K562 (cell line): ENCODE data around the gene NT5DC4. TPM values are rescaled to one million over a fixed set of nuclear protein-coding genes. Genes with fewer than 3 reads are reported as not detected.

Experiments used
- ATAC-seq: fragments of 200-7000 bp; cut with Tn5 transposase; 3 replicates; pipeline ENCODE4 v1.9.1; 2020; ENCODE audit warnings: moderate library complexity
- BruUV-seq: library from RNA; stranded (reverse); fragments of 400-500 nt; replicated peaks from 2 replicates; lab custom pipeline; 2021; lab: Mats Ljungman, UMichigan
- CTCF ChIA-PET: fragments of 300-600 bp; formaldehyde crosslinking; extraction: SDS; loops from one replicate; lab custom pipeline; 2021; ENCODE audit warnings: low intra/inter-chr PET ratio; lab: Yijun Ruan, JAX
- POLR2A ChIA-PET: fragments of 300-600, 350-650 bp; sonication (Branson Sonifier 250); formaldehyde crosslinking; extraction: SDS; loops from one replicate; lab custom pipeline; 2021; ENCODE audit warnings: antibody characterized with exemption, inconsistent platforms; lab: Yijun Ruan, JAX
- DNase-seq, 4 experiments: peaks; one replicate each; pipeline versions ENCODE4 v3.0.0 to v3.0.0-alpha.2; 2011 to 2018; ENCODE audit warnings: low spot score in 3 of 4, mixed read lengths in 3 of 4; ENCODE audit errors: extremely low read depth in 1 of 4
- FAIRE-seq: peaks from 2 replicates; lab custom pipeline; 2011; peaks lifted over from hg19 to GRCh38; lab: Jason Lieb, UNC
- H2AFZ ChIP-seq: 2 replicates; pipeline ENCODE4 v1.6.0; 2011; ENCODE audit warnings: low read depth, low read length, control low read depth, inconsistent platforms
- H3K27ac ChIP-seq: fragments of 200-600 bp; 3 replicates; pipeline ENCODE4 v1.8.0; 2011; ENCODE audit warnings: low read depth, mild to moderate bottlenecking, control low read depth, inconsistent platforms, low read length, moderate library complexity, mixed read lengths; ENCODE audit errors: extremely low read depth
- H3K27me3 ChIP-seq, 2 experiments: fragments of 300-600 bp in 1 of 2; 2 replicates in 1 of 2; 3 replicates in 1 of 2; pipeline versions ENCODE4 v1.6.0 to v1.8.0; 2011; ENCODE audit warnings: inconsistent platforms in 2 of 2, low read length in 2 of 2, mild to moderate bottlenecking in 1 of 2, mixed read lengths in 1 of 2, moderate library complexity in 1 of 2; ENCODE audit not compliant: control insufficient read depth in 2 of 2, insufficient read depth in 2 of 2
- H3K36me3 ChIP-seq: fragments of 300-600 bp; 3 replicates; pipeline ENCODE4 v1.8.0; 2011; ENCODE audit warnings: mild to moderate bottlenecking, low read length, inconsistent platforms; ENCODE audit not compliant: control insufficient read depth, insufficient read depth
- H3K4me1 ChIP-seq, 2 experiments: fragments of 200-600 bp in 1 of 2; replicated peaks in 1 of 2; 2 replicates in 1 of 2; 3 replicates in 1 of 2; pipeline versions ENCODE4 v1.5.1 to v1.8.0; 2011; ENCODE audit warnings: inconsistent platforms in 2 of 2, low read length in 2 of 2, mild to moderate bottlenecking in 1 of 2, mixed read lengths in 1 of 2, moderate library complexity in 1 of 2; ENCODE audit not compliant: control insufficient read depth in 2 of 2, insufficient read depth in 2 of 2
- H3K4me2 ChIP-seq: 2 replicates; pipeline ENCODE4 v1.6.1; 2011; ENCODE audit warnings: low read length, control low read depth, inconsistent platforms, mixed read lengths; ENCODE audit not compliant: insufficient read depth
- H3K4me3 ChIP-seq: fragments of 200-600 bp; sonication (generic), shearing (Covaris generic); 2 replicates; pipeline ENCODE4 v1.5.1; 2016; ENCODE audit warnings: control low read depth, inconsistent platforms
- H3K79me2 ChIP-seq: fragments of 200-600 bp; 3 replicates; pipeline ENCODE4 v1.8.0; 2011; ENCODE audit warnings: low read length, inconsistent platforms; ENCODE audit not compliant: control insufficient read depth, insufficient read depth
- H3K9ac ChIP-seq, 2 experiments: 2 replicates each; pipeline versions ENCODE4 v1.6.0 to v1.6.1; 2011; ENCODE audit warnings: low read depth in 2 of 2, low read length in 2 of 2, control low read depth in 1 of 2, inconsistent platforms in 1 of 2, mild to moderate bottlenecking in 1 of 2, mixed read lengths in 1 of 2; ENCODE audit not compliant: insufficient read depth in 1 of 2
- H3K9me1 ChIP-seq: one replicate; pipeline ENCODE4 v1.6.0; 2011; ENCODE audit warnings: inconsistent platforms, mild to moderate bottlenecking, low read length, moderate library complexity; ENCODE audit not compliant: control insufficient read depth, insufficient read depth
- H3K9me3 ChIP-seq: replicated peaks from 2 replicates; pipeline ENCODE4 v1.5.1; 2011; ENCODE audit warnings: low read depth, low read length, inconsistent platforms; ENCODE audit not compliant: control insufficient read depth, insufficient read depth
- H4K20me1 ChIP-seq: replicated peaks from 2 replicates; pipeline ENCODE4 v1.6.1; 2011; ENCODE audit warnings: low read length, inconsistent platforms, mixed read lengths; ENCODE audit not compliant: control insufficient read depth, insufficient read depth
- ATF4 ChIP-seq: fragments of 450-650 bp; formaldehyde crosslinking; IDR thresholded peaks from 2 replicates; pipeline ENCODE4 v1.4.0; 2022; ENCODE audit warnings: mild to moderate bottlenecking, moderate library complexity
- CAMTA2 ChIP-seq: fragments of 250-450 bp; sonication (Bioruptor Pico); conservative IDR thresholded peaks from 2 replicates; pipeline ENCODE4 v1.5.1; 2022
- CXXC5 ChIP-seq: fragments of 250-450 bp; sonication (Bioruptor Pico); IDR thresholded peaks from 2 replicates; pipeline ENCODE4 v1.8.0; 2022; ENCODE audit warnings: inconsistent platforms, mild to moderate bottlenecking, moderate library complexity
- E2F8 ChIP-seq: fragments of 450-650 bp; IDR thresholded peaks from 2 replicates; pipeline ENCODE4 v1.7.1; 2018; ENCODE audit warnings: mild to moderate bottlenecking, low read depth; ENCODE audit not compliant: partially characterized antibody
- POLR2H ChIP-seq: IDR thresholded peaks from 2 replicates; pipeline ENCODE4 v1.6.1; 2016; ENCODE audit warnings: missing genetic modification characterization, low read depth, mild to moderate bottlenecking, control low read depth, missing compliant biosample characterization, moderate library complexity
- PTBP1 ChIP-seq: fragments of 200-400 bp; formaldehyde crosslinking; IDR thresholded peaks from 2 replicates; pipeline ENCODE4 v1.6.1; 2017; ENCODE audit warnings: low read depth, low read length
- SMC3 ChIP-seq: conservative IDR thresholded peaks from 2 replicates; pipeline ENCODE4 v1.6.1; 2011; ENCODE audit warnings: low read depth, low read length, improper control_type of control experiment; ENCODE audit not compliant: insufficient read depth
- WGBS: fragments of 100-300 bp; shearing (Covaris generic); methylation state at CpG from one replicate; pipeline ENCODE4 v1.1.6; 2016; ENCODE audit warnings: low coverage, mixed read lengths; ENCODE audit not compliant: insufficient coverage; ENCODE audit errors: missing lambda C conversion rate; 5-methylcytosine and 5-hydroxymethylcytosine counted together
- in situ Hi-C: fragments of 300-500 bp; cut with MboI; formaldehyde crosslinking; loops from 4 replicates; pipeline ENCODE4 v1.15.0; 2018; ENCODE audit warnings: inconsistent platforms, mixed read lengths
- intact Hi-C: fragments of 100-400 bp; cut with micrococcal nuclease; formaldehyde crosslinking; loops from 2 replicates; pipeline ENCODE4 v1.14.2; 2022
- polyA plus RNA-seq, 8 experiments: library from polyadenylated mRNA; depleted of rRNA in 4 of 8; stranded (reverse) in 5 of 8; unstranded in 3 of 8; fragments of >200 nt; fragmentation: Nextera tagmentation in 2 of 8; fragmentation: Illumina TruSeq in 1 of 8; extraction: Ambion mirVana in 2 of 8; extraction: Trizol in 1 of 8; gene quantifications; 2 replicates each; pipeline versions ENCODE4 v1.2.1 to v1.2.3, GENCODE V29; 2011 to 2014; ENCODE audit warnings: inconsistent platforms in 1 of 8, missing spikeins in 1 of 8
- total RNA-seq, 7 experiments: library from RNA; depleted of rRNA in 6 of 7; stranded (reverse); fragments of >200 nt in 6 of 7; fragmentation: Illumina TruSeq in 2 of 7; extraction: Trizol in 2 of 7; gene quantifications; 2 replicates each; pipeline versions ENCODE4 v1.2.1 to v1.2.3, GENCODE V29; 2011 to 2021; ENCODE audit warnings: low replicate concordance in 1 of 7

NT5DC4 gene
- total and polyA plus RNA-seq, 9 of the 15 experiments (the other 6 are each of a cell fraction or from before 2014, with no cell fraction given): 0.44 to 6.9 (median 2.5) TPM

DNA sequence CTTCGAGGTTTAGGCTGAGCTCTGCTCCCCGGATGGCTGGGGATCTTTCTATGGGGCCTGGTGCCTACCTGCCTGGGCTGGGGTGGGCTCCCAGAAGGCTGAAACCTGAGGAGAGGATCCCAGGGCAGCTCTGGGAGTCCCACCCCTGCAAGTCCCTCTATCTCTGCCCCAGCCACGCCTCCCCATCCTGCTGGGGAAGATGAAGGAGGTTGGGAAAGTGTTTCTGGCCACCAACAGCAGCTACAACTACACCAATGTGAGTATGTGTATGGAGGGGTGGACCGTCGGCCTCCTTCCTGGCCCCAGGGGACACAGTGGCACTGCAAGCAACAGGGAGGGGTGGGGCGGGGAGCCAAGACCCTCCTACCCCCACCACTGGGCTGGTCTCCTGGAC, 2.7 kb downstream of the NT5DC4 start:
- in situ Hi-C loops (no loop called here), intact Hi-C loops (loop anchor here (10.0 kb wide), 1 partner anchor 239 kb away; the partner anchor contains the start of gene TTL)
- H2AFZ ChIP-seq: no peak overlapping the region
- no peaks in the 10 kb centered on the region for H4K20me1 ChIP-seq
- H3K4me2 ChIP-seq: no peak overlapping the region
- H3K27ac ChIP-seq: no peak overlapping the region
- peak overlapping the region in 1 of 2 experiments; percentile 57; a peak in 1 of 4 replicates for H3K9ac ChIP-seq
- DNase-seq: no peak
- no peaks in the 10 kb centered on the region for H3K79me2 ChIP-seq
- no peak for ATAC-seq
- no peak for TF ChIP-seq POLR2H
- TF ChIP-seq E2F8: no peak
- TF ChIP-seq SMC3: no peak
- no peak for TF ChIP-seq CAMTA2 (CRISPR knock-in tag)
- no peak for TF ChIP-seq PTBP1
- no peak for TF ChIP-seq CXXC5 (CRISPR knock-in tag)
- no peak for TF ChIP-seq ATF4 (CRISPR knock-in tag)
- CTCF ChIA-PET: interaction anchor here (4.3 to 5.2 kb wide), 2 partner anchors 96 to 125 kb away, joined by 48 to 67 read pairs; no protein-coding TSS in a partner anchor
- WGBS: 81% methylated on average over 6 of the region's 6 CpGs
- POLR2A ChIA-PET: interaction anchor here (0.6 kb wide), 1 partner anchor 104 kb away, joined by 3 read pairs; no protein-coding TSS in a partner anchor
- H3K9me3 ChIP-seq: no peaks in the 10 kb centered on the region
- no peak overlapping the region for H3K4me3 ChIP-seq
- H3K4me1 ChIP-seq: peaks cover 41 to 75% of the 10 kb centered on the region in 2 experiments
- no peaks in the 10 kb centered on the region for H3K36me3 ChIP-seq
- H3K9me1 ChIP-seq: no peaks in the 10 kb centered on the region
- no TSS peak for BruUV-seq
- no peak for FAIRE-seq
- no peaks in the 10 kb centered on the region for H3K27me3 ChIP-seq
